Vagina (tissue), 2 donors: ENCODE measurements around the gene ZNF467.

Source experiments
- CTCF ChIP-seq, 3 experiments: fragments of 450-650 bp in 2 of 3; fragments of 200-600 bp in 1 of 3; sonication (generic) in 1 of 3; IDR thresholded peaks; one replicate each; pipeline ENCODE4 v1.5.1; 2017 to 2019; ENCODE audit warnings: antibody characterized with exemption in 3 of 3, mild to moderate bottlenecking in 2 of 3, moderate library complexity in 2 of 3
- POLR2A ChIP-seq, 2 donors: fragments of 450-650 bp; IDR thresholded peaks; one replicate each; pipeline ENCODE4 v1.6.1; 2017; ENCODE audit warnings: antibody characterized with exemption in 2 of 2, mild to moderate bottlenecking in 2 of 2, moderate library complexity in 2 of 2

DNA sequence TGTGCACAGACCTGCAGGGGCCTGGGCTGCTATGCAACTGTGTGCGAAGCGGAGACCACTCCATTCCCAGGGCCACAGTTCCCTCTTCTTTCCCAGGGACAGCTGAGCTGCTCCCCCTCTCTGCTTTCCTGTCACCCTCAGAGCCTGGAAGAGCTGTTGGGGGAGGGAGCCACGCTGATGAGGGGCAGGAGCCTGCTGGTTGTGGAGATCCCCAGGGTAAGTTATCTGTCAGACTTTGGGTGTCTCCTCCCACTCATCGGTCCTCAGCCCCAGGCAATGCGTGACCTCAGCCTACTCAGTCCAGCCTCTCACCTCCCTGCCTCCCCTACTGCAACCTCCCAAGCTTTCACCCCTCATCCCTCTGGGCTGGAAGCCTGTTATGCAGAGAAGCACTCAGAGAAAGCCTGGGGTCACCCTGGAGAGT, 53.5 kb downstream of the ZNF467 start:
- no peak for TF ChIP-seq POLR2A (IDR thresholded peaks at IDR 0.05)
- TF ChIP-seq CTCF (IDR thresholded peaks at IDR 0.05): no peak
